ENCODE results near the gene PGRMC2.
"Not testable (repeated sequence)": the region's sequence is repeated elsewhere in the genome, so short reads cannot be mapped to it uniquely, and the experiment has no call there.

PGRMC2 gene

DNA sequence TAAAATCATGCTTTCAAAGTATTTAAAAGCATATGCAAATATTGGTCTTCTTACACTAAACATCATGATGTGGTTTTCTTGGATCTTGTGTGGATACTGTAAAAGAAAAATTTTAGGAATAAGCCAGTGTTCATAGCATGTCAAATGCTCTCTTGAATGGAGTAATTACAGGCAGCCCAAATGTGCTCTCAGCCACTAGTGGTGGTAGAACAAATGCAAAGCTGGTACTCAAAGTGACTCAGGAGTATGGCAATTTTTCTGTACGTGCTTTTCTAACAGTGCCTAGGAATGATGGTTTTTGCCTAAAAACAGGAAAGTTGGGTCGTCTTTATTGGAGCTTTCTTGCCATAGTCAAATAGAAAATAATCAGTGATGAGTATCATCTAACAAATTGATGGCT lies 19.9 kb downstream of the PGRMC2 start:
- no peak for DNase-seq (ENCODE audit: low read depth)

DNA sequence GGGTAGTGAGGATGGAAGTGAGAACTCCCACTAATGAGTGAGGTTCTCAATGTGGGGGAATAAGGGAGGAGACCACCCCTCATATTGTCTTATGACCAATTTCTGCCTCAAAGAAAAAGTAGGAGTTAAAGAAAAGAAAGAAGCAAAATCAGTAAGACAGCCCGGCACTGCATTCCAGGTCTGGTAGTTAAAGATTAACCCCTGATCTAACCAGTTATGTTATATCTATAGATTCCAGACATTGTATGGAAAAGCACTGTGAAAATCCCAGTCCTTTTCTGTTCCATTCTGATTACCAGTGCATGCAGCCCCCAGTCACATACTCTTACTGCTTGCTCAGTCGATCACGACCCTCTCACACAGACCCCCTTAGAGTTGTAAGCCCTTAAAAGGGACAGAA lies 20.4 kb downstream of the PGRMC2 start:
- DNase-seq (ENCODE audit: low read depth) = not testable (repeated sequence)

DNA sequence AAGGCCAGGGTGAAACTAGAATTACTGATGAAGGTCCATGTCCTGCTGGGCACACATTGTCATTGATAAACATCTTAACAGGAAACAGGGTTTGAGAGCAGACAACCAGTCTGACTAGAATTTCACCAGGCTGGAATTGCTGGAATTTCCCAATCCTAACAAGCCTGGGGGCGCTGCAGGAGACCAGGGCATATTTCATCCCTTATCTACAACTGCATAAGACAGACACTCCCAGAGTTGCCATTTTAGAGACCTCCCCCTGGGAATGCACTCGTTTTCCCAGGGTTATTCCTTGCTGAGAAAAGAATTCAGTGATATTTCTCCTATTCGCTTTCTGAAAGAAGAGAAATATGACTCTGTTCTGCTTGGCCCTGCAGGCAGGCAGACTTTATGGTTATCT lies 22.1 kb downstream of the PGRMC2 start:
- not testable (repeated sequence) for DNase-seq (ENCODE audit: low read depth)

DNA sequence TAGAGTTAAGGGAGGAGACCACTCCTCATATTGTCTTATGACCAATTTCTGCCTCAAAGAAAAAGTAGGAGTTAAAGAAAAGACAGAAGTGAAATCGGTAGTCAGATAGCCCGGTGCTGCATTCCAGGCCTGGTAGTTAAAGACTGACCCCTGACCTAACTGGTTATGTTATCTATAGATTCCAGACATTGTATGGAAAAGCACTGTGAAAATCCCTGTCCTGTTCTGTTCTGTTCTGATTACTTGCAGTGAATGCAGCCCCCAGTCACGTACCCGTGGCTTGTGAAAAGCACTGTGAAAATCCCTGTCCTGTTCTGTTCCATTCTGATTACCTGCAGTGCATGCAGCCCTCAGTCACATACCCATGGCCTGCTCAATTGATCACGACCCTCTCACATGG lies 27.7 kb downstream of the PGRMC2 start:
- not testable (repeated sequence) for DNase-seq (ENCODE audit: low read depth)

DNA sequence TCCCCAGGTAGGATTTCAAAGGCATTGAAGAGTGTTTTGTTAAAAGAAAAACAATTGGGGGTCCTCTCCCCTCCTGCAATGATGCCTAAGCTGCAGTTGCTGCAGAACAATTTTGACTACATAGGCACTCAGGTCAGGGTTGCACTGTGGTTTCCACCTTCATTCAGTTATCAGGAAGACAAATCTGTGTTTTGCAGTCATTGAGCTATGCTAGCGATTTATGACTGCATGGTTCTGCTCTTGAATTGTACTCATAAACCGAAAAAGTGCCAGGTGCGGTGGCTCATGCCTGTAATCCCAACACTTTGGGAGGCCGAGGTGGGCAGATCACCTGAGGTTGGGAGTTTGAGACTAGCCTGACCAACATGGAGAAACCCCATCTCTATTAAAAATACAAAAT lies 29.4 kb downstream of the PGRMC2 start:
- not testable (repeated sequence) for DNase-seq (ENCODE audit: low read depth)

DNA sequence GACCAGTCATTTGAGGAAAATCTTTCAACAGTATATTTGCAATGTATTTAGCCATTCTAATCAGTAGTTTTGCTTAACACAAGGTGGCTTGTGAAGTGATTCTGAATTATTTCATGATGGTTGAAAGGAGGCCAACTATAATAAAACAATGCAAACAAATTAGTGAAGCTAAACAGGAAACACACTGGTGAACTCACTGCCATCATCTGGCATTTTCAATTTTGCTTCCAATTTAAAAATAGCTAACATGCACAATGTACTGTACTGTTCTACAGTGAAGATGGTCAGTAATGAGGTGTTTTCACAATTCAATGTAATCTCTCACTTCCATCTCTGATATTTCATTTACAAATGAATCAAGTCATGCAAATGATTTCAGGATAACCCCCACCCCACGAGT lies 31.1 kb downstream of the PGRMC2 start:
- no peak for DNase-seq (ENCODE audit: low read depth)

DNA sequence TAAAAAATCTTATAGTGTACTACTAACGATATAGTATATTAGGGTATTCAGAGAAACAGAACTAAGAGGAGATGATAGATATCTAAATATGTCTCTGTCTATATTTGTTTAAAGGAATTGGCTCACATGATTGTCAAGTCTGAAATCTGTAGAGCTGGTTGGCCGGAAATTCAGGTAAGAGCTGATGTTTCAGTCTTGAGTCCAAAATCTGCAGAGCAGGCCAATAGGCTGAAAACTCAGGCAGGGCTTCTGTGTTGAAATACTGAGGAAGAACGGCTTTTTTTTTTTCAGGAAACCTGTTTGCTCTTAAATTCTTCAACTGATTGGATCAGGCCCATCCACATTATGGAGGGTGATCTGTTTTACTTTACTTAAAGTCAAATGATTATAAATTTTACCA lies 31.7 kb downstream of the PGRMC2 start:
- DNase-seq (ENCODE audit: low read depth) = no peak

DNA sequence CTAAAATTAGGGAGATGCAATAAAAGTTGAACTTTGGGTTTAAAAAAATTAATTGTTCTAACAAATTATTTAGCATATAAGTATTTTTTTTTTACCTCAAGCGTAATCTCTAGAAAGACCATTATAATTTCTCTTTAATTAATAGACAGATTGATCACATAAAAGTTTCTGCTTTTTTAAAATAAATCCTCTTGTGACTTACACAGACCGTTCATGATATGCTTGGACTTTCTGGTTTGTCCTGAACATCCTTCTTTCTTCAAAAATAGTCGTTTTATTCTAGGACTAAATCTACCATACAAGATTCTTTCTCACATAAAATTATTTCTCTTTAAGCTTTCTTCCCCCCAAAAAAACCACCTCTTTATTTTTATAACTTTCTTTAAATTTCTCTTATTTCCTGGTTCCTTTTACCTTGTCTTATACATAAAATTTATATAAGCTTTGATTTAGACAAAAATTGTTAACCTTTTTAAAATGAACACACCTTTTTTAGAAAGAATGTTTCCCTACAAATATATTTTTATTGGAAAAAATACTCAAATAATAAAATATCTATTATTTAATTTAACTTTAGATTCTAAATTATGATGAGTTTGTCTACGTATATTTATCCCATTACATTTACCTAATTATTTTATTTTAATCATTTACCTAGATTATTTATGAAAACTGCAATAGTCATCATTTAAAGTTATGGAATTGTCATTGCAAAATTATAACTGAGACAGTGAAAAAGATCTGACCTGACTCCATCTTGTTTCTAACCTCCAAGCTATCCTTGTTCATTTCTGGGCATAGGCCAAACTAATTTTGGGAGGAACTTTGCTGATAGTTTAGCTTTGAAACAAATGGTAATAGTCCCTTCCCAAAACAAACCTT lies 37.6 kb downstream of the PGRMC2 start:
- DNase-seq (ENCODE audit: low read depth) = no peak

DNA sequence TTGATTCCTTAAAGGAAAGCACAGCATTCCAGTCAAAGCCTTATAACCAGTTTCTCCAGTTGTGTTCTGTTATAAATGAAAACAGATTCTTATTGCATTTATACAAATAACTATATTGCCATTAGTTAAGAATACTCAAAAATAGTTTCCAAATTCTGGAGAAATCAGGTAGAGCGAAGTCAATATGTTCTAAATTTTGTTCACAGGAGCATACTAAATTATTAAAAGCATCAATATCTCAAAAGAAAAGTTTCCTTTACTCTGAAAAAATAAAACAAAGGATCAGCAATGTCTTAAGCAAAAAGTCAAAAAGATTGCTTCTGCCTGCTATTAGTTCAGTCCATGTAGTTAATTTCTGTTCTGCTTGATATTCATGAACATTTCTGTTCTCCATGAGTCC lies 39.7 kb downstream of the PGRMC2 start:
- no peak for DNase-seq (ENCODE audit: low read depth)

DNA sequence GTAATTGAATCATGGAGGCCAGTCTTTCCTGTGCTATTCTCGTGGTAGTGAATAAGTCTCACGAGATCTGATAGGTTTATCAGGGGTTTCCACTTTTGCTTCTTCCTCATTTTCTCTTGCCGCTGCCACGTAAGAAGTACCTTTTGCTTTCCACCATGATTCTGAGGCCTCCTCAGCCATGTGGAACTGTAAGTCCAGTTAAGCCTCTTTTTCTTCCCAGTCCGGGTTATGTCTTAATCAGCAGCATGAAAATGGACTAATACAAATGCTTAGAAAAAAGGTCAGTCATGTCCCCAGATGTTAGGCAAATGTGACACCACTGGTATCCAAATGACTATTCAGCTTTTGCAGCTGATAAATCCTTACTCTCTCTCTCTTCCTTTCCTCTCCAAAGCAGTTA lies 42.2 kb downstream of the PGRMC2 start:
- not testable (repeated sequence) for DNase-seq (ENCODE audit: low read depth)

DNA sequence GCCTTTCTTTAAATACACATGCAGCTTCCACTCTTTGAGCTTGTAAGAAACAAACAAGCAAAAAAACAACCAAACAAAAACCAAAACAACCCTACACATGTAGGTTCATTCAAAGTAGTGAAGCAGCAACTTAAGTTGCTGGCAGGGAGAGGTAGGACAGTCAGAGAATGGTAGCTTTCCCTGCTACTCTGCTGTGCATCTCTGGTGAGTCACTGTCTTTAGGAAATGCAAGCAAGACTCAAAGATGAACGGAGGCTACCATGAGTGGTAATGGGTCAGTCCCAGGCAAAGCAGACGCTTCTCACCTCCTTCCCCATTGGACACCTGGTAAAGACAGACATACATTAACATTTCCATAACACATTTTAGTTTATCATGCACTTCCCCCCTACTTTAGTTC lies 43.2 kb downstream of the PGRMC2 start:
- DNase-seq (ENCODE audit: low read depth) = no peak

DNA sequence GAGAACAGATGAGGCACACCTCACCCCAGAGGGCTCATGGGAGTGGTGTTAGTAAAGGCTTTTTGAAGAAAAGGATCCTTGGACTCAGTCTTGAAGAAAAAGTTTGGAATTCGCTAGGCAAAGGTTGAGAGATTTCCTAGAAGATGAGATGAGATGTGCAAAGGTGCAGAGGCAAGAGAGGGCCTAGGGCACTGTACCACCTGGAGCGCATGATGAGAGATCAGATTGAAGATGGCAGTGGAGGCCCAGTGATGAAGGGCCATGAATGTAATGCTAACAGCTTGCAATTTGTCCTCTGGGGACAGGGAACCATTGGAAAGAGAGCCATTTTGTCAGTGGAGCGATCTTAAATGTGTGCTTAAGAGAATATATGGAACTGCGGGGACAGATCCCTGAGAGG lies 45.0 kb downstream of the PGRMC2 start:
- DNase-seq (ENCODE audit: low read depth) = no peak

DNA sequence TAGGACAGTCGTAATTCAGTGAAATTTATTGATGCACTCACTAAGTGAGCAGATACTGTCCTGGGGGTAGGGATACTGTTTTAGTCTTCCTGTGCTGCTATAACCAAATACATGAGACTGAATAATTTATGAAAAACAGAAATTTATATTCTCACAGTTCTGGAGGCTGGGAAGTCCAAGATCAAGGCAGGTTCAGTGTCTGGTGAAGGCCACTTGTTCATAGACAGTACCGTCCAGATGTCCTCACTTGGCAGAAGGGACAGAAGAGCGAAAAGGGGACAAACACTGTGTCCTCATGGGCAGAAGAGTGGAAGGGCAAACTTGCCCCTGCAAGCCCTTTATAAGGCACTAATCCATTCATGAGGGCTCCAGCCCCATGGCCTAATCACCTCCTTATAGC lies 45.6 kb downstream of the PGRMC2 start:
- DNase-seq (ENCODE audit: low read depth) = no peak

DNA sequence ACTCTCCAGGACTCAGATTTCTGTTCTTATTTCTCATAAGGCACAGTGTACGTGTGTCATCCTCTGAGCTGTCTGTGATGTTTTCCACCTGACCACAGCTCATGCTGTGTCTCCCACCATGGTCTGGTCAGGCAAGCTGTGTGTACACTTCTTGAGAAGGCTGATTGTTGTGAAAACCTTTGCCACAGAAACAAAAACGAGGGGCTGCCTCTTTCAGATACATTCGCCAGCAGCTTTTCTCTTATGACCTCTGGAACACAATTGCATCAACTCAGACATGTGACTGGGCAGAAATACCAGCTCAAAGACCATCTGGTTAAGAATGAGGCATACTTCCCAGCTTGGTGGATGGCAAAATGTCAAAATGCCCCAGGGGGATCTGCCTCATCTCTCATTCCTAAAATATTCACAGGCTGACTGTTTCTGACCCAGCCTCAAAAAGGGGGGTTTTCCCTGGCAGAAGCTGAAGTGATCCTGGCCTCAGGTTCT lies 46.1 kb downstream of the PGRMC2 start:
- no peak for DNase-seq (ENCODE audit: low read depth)

DNA sequence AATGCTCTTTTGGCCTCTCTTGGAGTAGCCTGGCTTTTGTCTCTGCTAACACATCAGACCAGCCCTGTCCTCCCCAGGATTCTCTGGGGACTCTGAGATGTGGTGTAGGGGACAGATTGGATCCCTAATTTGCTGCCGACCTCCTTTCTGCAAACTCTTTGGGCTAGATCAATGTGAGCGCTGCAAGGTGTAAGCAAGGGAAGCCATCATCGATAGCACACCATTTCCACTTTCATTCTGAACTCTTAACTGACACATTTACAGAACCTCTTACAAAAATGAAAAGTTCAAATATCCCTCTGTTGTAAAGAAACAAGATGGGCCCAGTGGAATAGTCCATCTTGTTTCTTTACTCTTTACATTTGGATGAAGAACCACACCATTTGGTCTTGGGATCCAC lies 46.6 kb downstream of the PGRMC2 start:
- DNase-seq (ENCODE audit: low read depth) = no peak

DNA sequence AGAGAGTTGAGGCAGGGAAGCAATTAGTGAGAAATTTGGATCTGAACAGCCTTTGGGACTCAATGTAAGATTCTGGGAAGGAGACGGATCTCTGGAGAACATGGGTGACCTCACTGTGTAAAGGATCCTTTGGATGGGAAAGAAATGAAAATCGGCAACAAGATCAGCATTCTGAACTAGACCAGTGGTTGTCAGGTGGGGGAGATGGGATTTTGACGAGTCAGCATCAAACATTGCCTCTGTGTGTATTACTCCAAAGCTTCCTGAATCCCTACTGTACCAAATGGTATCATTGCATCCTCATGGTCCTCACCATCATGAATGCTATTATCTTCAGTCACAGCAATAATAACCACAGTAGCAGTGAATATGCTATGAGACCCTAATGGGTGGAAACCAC lies 52.8 kb downstream of the PGRMC2 start:
- no peak for DNase-seq (ENCODE audit: low read depth)

DNA sequence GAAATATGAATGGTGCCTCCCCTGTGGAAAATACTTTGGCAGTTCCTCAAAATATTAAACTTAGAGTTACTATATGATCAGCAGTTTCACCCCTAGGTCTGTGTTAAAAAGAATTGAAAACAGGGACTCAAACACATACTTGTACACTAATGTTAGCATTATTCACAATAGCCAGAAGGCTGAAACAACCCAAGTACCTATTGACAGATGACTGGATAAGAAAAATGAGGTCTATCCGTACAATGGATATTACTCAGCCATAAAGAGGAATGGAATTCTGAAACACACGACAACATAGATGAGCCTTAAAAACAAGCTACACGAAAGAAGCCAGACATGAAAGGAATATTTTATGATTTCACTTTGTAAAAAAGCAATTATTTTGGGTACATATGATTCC lies 54.9 kb downstream of the PGRMC2 start:
- no peak for DNase-seq (ENCODE audit: low read depth)

DNA sequence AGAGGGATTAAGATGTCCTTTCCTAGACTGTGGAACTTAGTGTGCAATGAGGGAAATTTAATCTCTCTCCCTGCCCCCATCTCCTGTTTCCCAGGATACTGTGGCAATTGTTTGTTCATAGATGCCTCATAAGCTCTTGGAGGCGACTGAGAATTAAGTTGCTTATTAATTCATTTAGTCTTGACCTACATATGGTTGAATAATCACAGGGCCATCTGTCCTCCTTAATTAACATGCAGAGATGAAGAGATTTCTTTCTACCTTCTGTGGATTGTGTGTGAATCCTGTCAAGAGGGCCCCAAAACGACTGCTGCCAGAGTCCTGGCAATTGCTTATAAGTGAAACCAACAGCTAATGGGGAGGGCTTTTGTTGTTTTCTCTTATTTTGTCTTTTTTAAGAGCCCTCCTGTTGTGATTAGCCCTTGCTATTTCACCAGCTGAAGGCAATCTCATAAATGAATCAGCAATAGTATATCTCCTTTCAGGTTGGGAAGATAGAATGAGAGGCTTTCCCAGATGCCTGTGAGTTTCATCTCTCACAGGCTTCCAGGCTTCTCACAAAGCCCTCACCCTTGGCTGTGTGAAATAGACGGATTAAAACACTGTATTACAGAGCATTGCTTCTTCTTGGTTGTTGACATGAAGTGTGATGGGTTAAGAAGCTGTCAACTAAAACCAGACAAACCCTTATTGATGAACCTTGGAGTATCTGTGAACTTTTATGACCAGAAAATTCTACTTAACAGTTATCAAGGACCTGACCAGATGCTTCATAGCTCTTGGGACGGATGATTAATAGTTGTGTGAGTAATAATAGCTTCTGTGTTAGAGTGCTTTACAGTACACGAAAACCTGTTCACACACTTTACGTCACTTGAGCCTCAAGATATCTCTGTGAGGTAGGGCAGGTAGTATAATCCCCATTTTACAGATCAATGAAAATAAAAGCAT lies 58.5 kb downstream of the PGRMC2 start:
- no peak for DNase-seq (ENCODE audit: low read depth)

DNA sequence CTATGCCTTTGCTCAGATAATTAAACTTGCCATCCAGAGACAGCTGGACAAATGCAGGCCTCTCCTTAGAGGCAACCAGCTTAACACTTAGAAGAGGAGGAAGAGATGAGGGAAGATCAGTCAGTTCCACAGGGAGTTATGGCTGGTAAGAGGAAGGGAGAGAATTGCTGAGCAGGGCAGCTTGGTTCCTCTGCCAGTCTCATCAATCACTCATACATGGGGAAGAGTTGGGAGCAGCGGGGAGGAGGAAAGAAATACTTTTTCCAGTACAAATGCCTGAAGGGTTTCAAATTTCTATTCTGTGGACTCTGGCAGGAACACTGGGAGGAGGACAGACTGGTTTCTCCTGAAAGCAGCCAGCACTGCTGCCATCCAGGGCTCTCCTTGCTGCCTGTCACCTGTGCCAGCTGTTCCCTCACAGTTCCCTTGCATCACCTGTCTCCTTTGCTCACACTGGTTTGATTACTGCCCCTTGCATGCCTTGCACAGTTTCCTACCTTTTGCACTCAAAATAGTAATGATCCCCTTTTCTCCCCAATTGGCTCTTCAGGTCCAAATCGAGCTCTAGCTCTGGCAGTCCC lies 59.5 kb downstream of the PGRMC2 start:
- DNase-seq (ENCODE audit: low read depth) = no peak

DNA sequence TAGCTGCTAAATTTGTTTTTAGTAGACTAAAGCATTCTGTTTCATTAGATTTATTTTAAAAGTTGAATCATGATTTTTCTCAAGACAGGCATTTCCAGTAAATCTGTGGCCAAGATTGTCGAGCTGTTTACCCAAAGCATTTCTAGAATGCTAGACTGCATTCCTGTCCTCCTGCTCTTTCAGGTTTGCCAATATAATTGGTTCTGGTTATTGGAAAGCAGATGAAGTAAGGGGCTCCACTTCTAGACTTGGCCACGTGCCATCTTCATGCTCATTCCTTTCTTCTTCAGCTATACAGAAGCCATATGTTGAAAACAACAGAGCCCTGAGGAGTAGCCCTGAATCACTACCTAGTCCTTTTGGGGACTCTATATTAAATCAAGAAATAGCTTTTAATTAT lies 62.5 kb downstream of the PGRMC2 start:
- no peak for DNase-seq (ENCODE audit: low read depth)

DNA sequence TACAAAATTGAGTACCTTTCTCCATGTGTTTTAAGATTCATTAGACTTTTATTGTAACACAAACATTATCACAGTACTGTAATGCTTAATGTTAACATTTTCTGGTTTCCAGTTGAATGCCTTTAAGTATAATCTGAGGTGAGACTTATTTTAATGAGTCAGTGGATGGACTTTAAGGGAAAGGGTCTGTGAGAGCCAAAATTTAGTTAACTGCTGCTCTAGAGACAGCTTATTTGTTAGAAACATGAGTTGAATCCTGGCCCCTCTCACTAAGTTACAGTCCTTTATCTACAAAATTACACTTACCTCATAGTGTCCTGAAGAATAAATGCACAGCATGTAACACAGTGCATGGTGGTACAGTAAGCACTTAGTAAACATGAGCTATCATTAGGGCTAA lies 66.0 kb downstream of the PGRMC2 start:
- DNase-seq (ENCODE audit: low read depth) = no peak

Measured in stimulated activated CD8-positive, alpha-beta memory T cell treated with anti-CD3 and anti-CD28 coated beads, Interleukin-12 subunit alpha, Interleukin-12 subunit beta, amount 100 ng/mL, for 4 hours (primary cell).